ENCODE data around the gene PANK3.

- TF ChIP-seq POLR2A (IDR thresholded peaks at IDR 0.05; ENCODE audit: low read depth, low read length) (no peak), TCF12 (IDR thresholded peaks at IDR 0.05; ENCODE audit: low read depth, low read length) (no peak), SREBF2 (IDR thresholded peaks at IDR 0.05; ENCODE audit: low read length) (no peak), CEBPB (IDR thresholded peaks at IDR 0.05; ENCODE audit: borderline replicate concordance in 1 of 2, low read depth in 2 of 2, low read length in 2 of 2) (no peak), GATAD2B (conservative IDR thresholded peaks at IDR 0.05; ENCODE audit: low read depth) (no peak), KAT2A (conservative IDR thresholded peaks at IDR 0.05; ENCODE audit: control insufficient read depth, low read depth, low read length) (no peak), CTCF (IDR thresholded peaks at IDR 0.05 in 2 of 3, conservative IDR thresholded peaks at IDR 0.05 in 1 of 3; ENCODE audit: control insufficient read depth in 2 of 3, extremely low read depth in 1 of 3, insufficient read depth in 1 of 3, low read depth in 3 of 3, low read length in 3 of 3) (no peak), KDM1A (IDR thresholded peaks at IDR 0.05; ENCODE audit: borderline replicate concordance) (no peak), POLR2AphosphoS5 (IDR thresholded peaks at IDR 0.05; ENCODE audit: low read length) (no peak), EP300 (IDR thresholded peaks at IDR 0.05; ENCODE audit: borderline replicate concordance in 1 of 2, control insufficient read depth in 1 of 2, low read depth in 2 of 2, low read length in 2 of 2) (no peak)
Observed at GRCh38 chr5:168609806-168610482, 30.8 kb upstream of the PANK3 start.
